Measurements from ENCODE around the gene SFXN4.
"Not testable (repeated sequence)": the region's sequence is repeated elsewhere in the genome, so short reads cannot be mapped to it uniquely, and the experiment has no call there.

DNA sequence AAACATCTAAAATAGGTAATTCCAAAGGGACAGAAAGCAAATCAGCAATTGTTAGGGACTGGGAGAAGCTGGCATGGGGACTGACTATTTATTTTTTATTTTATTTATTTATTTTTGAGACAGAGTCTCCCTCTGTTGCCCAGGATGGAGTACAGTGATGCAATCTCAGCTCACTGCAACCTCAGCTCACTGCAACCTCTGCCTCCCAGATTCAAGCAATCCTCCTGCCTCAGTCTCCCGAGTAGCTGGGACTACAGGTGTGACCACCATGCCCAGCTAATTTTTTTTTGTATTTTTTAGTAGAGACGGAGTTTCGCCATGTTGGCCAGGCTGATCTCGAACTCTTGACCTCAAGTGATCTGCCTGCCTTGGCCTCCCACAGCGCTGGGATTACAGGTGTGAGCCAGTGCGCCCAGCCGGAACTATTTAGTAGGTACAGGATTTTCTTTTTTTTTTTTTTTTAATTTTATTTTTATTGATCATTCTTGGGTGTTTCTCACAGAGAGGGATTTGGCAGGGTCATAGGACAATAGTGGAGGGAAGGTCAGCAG lies 15.4 kb upstream of the SFXN4 start:
- TF ChIP-seq CTCF, POLR2A (IDR thresholded peaks at IDR 0.05): not testable (repeated sequence)

Data from esophagus squamous epithelium (tissue), 4 donors.